GM15510 (cell line): Measurements from ENCODE around the gene APH1B.

ENCODE experiments used
- POLR2A ChIP-seq: IDR thresholded peaks from 3 replicates; pipeline ENCODE4 v1.6.1; 2011; ENCODE audit warnings: borderline replicate concordance; ENCODE audit not compliant: insufficient read length; ENCODE audit errors: extremely low read depth

The APH1B gene

DNA sequence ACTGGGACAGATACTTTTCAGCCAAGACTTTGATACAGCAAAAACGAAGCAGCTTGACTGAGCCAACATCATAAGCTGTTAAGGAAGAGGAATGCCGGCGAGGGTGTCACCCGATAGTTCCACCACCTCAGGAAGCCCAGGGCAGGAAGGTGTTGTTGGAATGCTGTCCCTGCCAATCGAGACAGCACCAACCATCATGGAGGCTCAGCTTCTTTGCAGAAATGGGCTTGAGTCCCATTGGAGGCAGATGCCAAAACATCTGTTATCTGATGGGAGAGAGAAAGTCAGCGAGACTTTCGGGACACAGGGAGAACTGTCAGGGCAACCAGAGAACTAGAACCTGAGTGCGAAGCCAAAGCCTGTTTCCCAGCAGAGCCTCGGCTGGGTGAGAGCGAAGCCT is 53.5 kb downstream of the APH1B start:
- TF ChIP-seq POLR2A: no peak

DNA sequence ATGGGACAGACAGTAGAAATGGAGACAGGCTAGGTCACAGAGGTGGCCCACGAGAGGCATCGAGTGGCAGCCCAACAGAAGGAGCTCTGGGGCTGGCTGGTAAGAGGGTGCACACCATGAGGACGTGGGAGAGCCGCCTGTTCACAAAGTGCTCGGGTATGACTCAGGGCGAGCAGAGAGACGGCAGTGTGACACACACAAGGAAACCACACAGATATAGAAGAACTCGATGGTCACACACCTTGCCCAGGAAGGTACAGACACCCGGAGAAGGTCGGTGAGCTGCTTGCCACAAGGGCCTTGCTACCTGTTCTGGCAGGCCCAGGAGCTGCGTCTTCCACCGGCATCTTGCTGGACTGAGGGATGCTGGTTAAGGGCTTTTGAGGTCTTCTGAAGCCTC is 54.1 kb downstream of the APH1B start:
- TF ChIP-seq POLR2A: no peak

DNA sequence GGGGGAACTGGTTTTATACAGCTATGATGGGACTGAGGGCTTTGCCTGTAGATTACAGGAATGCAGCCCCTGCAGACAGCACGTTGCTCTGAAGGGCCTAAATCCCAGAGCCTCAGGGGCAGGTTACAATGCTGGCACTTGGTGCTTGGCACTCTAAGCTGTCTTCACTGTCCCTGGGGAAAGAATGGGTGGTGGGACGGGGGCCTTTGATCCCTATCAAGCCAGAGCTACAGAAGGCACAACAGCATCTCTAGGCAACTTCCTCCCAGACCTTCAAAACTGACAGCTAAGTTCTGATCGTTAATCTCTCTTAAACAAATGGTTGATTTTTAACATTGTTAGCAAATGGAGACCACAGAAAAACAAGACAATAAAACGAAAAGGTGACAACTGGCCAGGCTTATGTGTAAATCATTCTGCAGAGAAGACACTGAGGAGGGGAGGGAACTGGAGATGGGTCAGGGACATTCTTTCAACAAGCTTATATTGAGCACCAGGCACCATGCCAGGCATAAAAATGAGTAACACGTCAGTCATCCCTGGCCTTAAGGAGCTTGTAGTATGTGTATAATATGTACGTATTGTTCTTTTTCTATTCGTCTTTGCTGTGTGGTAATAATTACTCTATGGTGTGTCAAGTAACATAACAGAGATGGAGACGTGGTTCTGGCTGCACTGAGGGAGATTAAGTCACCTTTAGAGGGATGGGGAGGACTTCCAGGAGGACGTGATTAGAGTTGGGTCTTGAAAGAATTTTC is 55.1 kb downstream of the APH1B start:
- no peak for TF ChIP-seq POLR2A

DNA sequence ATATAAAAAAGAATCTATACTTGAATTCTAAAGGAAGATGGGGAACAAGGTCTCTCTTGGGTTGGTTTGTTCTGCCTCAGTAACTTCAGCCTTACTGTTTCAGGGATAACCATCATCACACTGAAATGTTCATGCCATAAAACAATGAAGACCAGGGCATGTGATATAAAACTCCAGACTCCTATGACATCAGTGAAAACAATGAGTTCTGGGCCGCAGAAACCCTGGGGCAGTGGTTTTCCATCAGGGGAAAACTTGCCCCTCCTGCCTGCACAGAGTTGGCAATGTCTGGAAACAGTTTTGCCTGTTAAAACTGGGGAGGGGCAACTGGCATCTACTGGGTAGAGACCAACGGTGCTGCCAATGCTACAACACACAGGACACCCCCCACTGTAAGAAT is 57.4 kb downstream of the APH1B start:
- no peak for TF ChIP-seq POLR2A

DNA sequence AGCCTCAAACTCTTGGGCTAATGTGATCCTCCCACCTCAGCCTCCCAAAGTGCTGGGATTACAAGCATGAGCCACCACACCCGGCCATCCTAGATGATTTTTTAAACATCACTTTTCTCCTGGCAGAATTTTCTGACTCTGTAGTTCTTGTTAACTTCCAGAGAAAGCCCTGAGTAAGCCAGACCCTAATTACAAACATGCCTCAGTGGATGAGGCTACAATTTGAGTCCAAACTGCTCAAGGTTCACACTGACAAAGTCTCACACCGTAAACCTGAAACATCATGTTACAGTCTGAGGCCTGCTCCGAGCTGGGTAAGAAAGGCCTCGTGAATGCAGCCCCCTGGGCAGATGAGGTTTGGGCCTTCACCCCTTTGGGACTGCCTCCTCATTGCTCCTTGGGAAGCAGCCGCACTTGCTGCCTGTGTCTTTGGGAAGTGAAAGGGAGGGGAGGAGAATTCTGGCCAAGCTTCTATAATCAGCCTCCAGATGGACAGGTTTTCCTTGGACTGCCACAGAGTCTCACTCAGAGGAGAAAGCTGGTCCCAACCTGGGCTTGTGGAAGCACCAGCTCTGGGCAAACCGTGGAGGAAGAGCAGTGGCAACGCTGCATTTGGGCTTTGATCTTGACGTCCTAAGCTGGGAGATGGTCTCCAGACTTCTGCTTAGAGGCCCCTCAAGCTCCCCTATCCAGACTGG is 58.3 kb downstream of the APH1B start:
- no peak for TF ChIP-seq POLR2A

DNA sequence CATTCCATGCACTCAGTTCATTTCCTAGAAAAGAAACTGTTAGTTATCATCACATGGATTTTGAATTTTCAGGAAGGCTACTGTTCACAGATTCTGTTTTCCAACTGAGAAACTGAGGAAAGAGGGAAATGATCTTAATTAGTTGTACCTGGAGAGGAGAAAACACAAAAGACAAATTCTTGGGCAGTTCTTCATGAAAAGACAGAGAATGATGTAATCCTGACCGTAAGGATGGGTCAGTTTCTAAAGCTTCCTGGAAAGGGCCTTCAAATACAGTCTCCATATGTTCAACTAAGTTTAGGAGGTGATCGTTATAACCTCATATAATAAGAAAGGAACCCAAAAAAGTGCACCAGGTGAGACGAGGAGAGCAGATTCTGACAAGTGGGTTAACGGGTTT is 59.6 kb downstream of the APH1B start:
- no peak for TF ChIP-seq POLR2A

DNA sequence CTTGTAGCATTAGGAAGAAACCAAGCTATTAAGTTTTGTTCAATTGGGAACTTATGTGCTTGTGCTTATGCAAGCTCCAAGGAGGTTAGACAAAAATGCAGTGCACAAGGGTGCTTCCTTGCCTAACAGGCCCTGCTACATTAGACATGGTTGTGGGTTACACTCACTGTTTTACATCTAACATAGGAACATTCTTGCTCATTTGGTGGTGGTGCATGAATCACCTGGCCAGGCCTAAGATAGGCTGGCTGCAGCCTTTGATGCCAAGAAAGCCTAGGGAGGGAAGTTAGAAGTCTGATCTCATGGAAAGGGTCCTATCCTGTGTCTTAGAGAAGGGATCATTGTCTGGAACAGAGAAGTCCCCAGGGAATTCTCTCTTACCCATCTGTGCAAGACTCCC is 60.8 kb downstream of the APH1B start:
- no peak for TF ChIP-seq POLR2A

DNA sequence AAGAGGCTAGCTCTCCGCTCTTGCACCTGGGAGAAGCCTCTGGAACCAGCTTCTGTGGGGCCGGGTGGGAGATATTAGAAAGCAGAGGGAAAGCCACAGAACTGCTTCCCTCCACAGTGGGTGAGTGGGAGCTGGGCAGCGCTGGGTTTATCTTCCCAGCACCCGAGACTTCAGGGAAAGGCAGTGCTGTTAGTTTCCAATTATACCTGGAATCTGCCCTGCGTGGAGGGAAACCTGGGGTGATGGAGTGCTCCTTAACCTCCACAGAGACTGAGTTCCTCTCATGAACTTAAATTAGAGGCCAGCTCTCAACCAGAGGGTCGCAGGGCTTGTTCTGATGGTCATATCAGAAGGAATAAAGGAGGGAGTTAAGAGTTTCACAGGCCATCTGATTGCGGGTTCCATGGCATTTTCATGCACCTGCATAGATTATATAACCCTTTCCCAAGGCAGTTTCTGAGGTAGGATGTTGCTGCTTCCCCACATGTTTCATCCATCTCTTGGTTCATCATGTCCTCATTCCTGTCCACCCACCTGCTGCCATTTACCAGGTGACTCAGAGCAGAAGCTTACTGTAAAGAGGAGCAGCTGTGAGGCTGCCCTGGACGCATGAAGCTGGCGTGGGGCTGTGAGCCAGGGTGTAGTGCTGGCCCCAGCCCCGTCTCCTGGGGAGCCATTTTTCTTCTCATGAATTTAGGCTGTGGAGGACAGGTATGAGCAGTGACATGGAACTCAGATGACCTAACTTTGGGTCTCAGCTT is 61.8 kb downstream of the APH1B start:
- TF ChIP-seq POLR2A: no peak

DNA sequence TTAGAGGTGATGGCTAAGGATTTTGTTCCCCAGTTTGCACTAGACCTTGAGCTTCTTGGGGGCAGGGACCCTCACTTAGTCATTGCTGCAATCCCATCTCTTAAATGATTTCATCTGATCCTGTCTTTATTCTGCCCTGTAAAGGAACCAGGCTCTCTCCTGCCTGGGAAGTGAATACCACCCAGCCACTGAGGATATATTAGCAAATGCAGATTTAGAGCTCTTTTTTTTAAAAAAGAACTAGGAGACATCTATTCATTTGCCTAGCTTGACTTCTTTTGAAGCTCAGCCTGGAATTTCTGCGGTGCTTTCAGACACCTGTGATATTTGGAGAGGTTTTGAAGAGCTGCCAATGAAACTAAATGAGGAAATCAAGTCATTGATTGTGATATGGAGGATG is 62.4 kb downstream of the APH1B start:
- TF ChIP-seq POLR2A: no peak

DNA sequence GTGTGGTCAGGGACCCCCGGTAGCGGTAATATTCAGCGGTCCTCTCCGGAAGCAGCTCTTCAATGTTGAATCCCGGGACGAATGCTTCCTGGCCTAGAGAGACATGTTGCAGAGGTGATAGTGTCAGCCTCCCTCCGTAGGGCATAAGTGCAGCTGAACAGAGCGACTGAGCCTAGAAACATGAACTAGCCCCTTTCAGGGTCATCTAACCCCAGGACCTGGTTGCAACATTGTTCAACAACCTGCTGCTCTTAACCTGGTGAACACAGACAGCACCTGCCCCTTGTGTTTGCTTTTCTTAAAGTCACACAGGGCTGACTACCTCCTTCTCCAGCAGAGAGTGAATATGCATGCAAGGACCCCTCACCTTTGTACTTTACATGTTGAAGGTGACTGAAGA is 62.9 kb downstream of the APH1B start:
- TF ChIP-seq POLR2A: no peak

DNA sequence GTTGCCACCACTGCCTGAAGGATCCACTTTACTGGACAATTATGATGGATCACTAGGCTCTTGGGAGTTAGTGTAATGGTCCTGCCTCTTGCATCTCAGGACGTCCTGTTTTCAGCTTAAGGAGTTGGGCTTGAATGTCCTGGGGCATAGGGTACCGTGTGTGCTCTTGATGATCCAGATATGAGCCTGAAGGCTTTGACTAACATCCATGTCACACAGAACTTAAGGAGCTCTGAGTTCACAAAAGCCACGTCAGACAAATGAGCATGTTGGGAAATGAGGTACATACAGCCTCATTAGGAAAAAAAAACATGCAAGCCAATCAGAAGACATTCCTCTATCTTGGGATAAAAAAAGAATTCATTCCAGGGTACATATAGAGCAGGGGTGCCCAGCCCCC is 63.5 kb downstream of the APH1B start:
- TF ChIP-seq POLR2A: no peak

DNA sequence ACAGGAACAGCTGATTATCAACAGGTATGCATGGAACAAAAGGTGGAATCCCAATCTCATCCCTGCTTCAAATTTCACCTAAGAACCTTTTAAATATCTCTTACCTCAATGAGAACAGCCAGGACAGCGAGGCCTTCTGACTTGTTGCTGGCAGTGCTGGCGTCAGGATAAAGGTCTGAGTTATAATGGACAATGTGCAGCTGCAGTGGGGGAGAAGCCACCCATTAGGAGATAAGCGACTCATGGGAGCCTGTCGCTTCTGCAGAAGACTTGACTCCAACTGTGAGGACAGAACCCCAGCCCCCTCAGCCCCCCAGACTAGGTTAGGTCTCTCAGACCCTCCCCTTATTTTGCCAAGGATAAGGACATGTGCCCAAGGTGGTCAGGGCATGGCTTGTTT is 64.5 kb downstream of the APH1B start:
- TF ChIP-seq POLR2A: no peak

DNA sequence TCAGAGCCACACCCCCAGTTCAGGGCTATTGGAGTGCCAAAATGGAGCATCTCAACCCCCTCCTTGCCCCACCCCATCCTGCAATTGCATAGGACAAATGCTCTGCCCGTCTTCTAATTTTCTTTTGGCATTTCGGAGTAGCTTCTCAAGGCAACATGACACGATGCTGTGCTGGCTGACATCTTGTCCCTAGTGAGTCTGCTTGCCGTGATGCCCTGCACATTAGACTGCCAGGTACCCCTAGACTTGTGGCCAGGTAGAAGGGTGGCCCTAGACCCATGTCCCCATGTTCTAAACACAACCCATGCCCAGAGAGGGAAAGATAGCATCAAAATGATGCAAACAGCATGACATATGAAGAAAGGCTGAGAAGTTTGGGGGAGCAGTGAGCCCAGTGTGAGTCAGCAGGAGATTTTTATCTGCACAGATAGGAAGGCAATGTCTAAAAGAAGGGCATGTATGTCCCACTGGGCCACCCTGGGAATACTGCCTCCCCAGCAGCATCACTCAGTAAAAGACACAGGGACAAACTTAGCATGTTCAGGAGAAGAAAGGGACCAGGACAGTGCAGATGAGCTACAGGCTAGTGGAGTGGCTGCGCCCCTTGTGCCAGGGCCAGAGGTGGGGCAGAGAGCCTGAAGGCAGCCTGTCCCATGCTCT is 67.5 kb downstream of the APH1B start:
- no peak for TF ChIP-seq POLR2A

DNA sequence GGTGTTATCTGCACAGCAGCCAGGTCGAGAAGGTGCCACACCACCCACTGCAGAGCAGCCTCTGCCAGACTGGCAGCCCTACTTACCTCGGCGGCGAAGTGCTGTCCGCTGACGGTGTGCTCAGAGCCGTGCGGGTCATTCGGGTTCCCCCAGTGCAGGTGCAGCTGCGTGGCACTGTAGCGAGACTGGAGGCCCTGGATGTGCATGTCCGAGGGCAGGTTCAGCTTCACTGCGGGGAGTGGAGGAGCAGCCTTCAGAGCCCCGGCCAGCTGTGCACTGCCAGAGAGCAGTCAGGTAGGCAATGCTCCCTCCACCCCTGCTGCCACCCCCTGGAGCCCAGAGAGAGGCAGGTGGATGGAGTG is 68.0 kb downstream of the APH1B start:
- TF ChIP-seq POLR2A: no peak
